Measurements from ENCODE around the gene NOL3. TPM values are rescaled to one million over a fixed set of nuclear protein-coding genes. Genes with fewer than 3 reads are reported as not detected.

NOL3 gene
- total and polyA plus RNA-seq, 9 of the 15 experiments (the other 6 are each of a cell fraction or from before 2014, with no cell fraction given), result 0.45 to 14.0 (median 5.4) TPM

DNA sequence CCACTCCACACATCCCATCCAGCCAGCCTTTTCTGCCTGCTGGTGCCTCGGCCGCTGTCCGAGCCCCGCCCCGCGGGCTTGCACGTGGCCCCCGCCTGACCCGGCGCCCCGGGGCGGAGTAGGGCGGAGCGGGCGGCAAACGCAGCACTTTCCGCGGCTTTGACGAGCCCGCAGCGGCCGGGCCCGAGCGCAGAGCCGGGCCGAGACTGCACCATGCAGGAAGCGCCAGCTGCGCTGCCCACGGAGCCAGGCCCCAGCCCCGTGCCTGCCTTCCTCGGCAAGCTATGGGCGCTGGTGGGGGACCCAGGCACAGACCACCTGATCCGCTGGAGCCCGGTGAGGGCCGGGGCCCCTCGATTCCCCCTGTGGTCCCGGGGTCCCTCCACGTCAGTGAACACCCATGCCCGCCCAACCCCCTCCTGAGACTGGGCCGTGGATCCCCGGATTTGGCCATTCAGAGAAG is 5.7 kb upstream of the NOL3 start, which contains the start of gene HSF4 (continued):
- TF ChIP-seq PRDM10 (IDR thresholded peaks at IDR 0.05; ENCODE audit: partially characterized antibody) (no peak), ZNF518B (CRISPR knock-in tag; IDR thresholded peaks at IDR 0.05) (no peak), SIN3A (IDR thresholded peaks at IDR 0.05; ENCODE audit: borderline replicate concordance in 2 of 2, control insufficient read depth in 1 of 2, low read depth in 2 of 2, low read length in 2 of 2) (peak in 1 of 2 experiments; percentile 49; a peak in 1 of 4 replicates), RB1 (IDR thresholded peaks at IDR 0.05; ENCODE audit: low read depth) (peak; percentile 81), L3MBTL2 (IDR thresholded peaks at IDR 0.05) (peak; percentile 97), CREB5 (CRISPR knock-in tag; IDR thresholded peaks at IDR 0.05) (no peak), POLR2AphosphoS5 (IDR thresholded peaks at IDR 0.05; ENCODE audit: control insufficient read depth, insufficient read depth, low read depth, low read length) (no peak), TEAD1 (CRISPR knock-in tag; IDR thresholded peaks at IDR 0.05) (0 out of 4 replicates have a peak, but pooled peaks of 1 of the 2 experiments have one; percentile 57), HNRNPUL1 (IDR thresholded peaks at IDR 0.05; ENCODE audit: low read length) (no peak), CBFB (CRISPR knock-in tag; IDR thresholded peaks at IDR 0.05) (no peak), ARID1B (IDR thresholded peaks at IDR 0.05) (no peak), ARNT (IDR thresholded peaks at IDR 0.05) (no peak), ZFP1 (CRISPR knock-in tag; IDR thresholded peaks at IDR 0.05) (no peak)
- TF ChIP-seq, protein P1, sequence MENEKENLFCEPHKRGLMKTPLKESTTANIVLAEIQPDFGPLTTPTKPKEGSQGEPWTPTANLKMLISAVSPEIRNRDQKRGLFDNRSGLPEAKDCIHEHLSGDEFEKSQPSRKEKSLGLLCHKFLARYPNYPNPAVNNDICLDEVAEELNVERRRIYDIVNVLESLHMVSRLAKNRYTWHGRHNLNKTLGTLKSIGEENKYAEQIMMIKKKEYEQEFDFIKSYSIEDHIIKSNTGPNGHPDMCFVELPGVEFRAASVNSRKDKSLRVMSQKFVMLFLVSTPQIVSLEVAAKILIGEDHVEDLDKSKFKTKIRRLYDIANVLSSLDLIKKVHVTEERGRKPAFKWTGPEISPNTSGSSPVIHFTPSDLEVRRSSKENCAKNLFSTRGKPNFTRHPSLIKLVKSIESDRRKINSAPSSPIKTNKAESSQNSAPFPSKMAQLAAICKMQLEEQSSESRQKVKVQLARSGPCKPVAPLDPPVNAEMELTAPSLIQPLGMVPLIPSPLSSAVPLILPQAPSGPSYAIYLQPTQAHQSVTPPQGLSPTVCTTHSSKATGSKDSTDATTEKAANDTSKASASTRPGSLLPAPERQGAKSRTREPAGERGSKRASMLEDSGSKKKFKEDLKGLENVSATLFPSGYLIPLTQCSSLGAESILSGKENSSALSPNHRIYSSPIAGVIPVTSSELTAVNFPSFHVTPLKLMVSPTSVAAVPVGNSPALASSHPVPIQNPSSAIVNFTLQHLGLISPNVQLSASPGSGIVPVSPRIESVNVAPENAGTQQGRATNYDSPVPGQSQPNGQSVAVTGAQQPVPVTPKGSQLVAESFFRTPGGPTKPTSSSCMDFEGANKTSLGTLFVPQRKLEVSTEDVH (IDR thresholded peaks at IDR 0.05; ENCODE audit: low read depth, partially characterized antibody), result no peak
- TF ChIP-seq, protein P2, sequence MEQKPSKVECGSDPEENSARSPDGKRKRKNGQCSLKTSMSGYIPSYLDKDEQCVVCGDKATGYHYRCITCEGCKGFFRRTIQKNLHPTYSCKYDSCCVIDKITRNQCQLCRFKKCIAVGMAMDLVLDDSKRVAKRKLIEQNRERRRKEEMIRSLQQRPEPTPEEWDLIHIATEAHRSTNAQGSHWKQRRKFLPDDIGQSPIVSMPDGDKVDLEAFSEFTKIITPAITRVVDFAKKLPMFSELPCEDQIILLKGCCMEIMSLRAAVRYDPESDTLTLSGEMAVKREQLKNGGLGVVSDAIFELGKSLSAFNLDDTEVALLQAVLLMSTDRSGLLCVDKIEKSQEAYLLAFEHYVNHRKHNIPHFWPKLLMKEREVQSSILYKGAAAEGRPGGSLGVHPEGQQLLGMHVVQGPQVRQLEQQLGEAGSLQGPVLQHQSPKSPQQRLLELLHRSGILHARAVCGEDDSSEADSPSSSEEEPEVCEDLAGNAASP (IDR thresholded peaks at IDR 0.05), result no peak
